Keratinocyte (primary cell): ENCODE results near the gene CHST15. TPM values are rescaled to one million over a fixed set of nuclear protein-coding genes. Genes with fewer than 3 reads are reported as not detected.

Experiments used
- DNase-seq: peaks from one replicate; pipeline ENCODE4 v3.0.0-alpha.2; 2011; ENCODE audit warnings: low read depth, missing footprints, low spot score
- FAIRE-seq: peaks from 2 replicates; lab custom pipeline; 2011; peaks lifted over from hg19 to GRCh38; lab: Jason Lieb, UNC
- H2AFZ ChIP-seq: 2 replicates; pipeline ENCODE4 v1.6.0; 2012; ENCODE audit warnings: low read length, control low read depth, inconsistent platforms; ENCODE audit not compliant: control insufficient read depth
- H3K27ac ChIP-seq: 2 replicates; pipeline ENCODE4 v1.5.1; 2011; ENCODE audit warnings: low read length; ENCODE audit not compliant: control insufficient read depth, insufficient read depth
- H3K27me3 ChIP-seq: 3 replicates; pipeline ENCODE4 v1.6.0; 2011; ENCODE audit warnings: low read length; ENCODE audit not compliant: control insufficient read depth, insufficient read depth; ENCODE audit errors: extremely low read depth
- H3K36me3 ChIP-seq, 2 experiments: 2 replicates in 1 of 2; 3 replicates in 1 of 2; pipeline ENCODE4 v1.5.1; 2011; ENCODE audit warnings: low read length in 2 of 2, mild to moderate bottlenecking in 1 of 2; ENCODE audit not compliant: control insufficient read depth in 2 of 2, insufficient read depth in 2 of 2; ENCODE audit errors: extremely low read depth in 1 of 2
- H3K4me1 ChIP-seq: 3 replicates; pipeline ENCODE4 v1.5.1; 2011; ENCODE audit warnings: low read length; ENCODE audit not compliant: control insufficient read depth, insufficient read depth; ENCODE audit errors: extremely low read depth
- H3K4me2 ChIP-seq: 3 replicates; pipeline ENCODE4 v1.6.0; 2011; ENCODE audit warnings: low read depth, low read length; ENCODE audit not compliant: control insufficient read depth, insufficient read depth; ENCODE audit errors: extremely low read depth
- H3K4me3 ChIP-seq, 3 experiments: fragments of 200-600 bp in 1 of 3; sonication (generic) in 1 of 3; 2 replicates in 2 of 3; 3 replicates in 1 of 3; pipeline ENCODE4 v1.5.1; 2011 to 2016; ENCODE audit warnings: low read length in 3 of 3, mild to moderate bottlenecking in 3 of 3, control low read depth in 2 of 3, inconsistent platforms in 1 of 3, low read depth in 1 of 3, mixed read lengths in 1 of 3, mixed run types in 1 of 3, moderate library complexity in 1 of 3; ENCODE audit not compliant: control insufficient read depth in 2 of 3, insufficient read depth in 2 of 3; ENCODE audit errors: extremely low read depth in 1 of 3
- H3K79me2 ChIP-seq: 2 replicates; pipeline ENCODE4 v1.6.0; 2012; ENCODE audit warnings: low read length; ENCODE audit not compliant: control insufficient read depth, insufficient read depth
- H3K9ac ChIP-seq: 3 replicates; pipeline ENCODE4 v1.6.0; 2011; ENCODE audit warnings: low read length; ENCODE audit not compliant: control insufficient read depth, insufficient read depth; ENCODE audit errors: extremely low read depth
- H3K9me1 ChIP-seq: 3 replicates; pipeline ENCODE4 v1.6.0; 2011; ENCODE audit warnings: low read length; ENCODE audit not compliant: control insufficient read depth, insufficient read depth; ENCODE audit errors: extremely low read depth
- H3K9me3 ChIP-seq: 2 replicates; pipeline ENCODE4 v1.5.1; 2012; ENCODE audit warnings: low read depth, low read length; ENCODE audit not compliant: control insufficient read depth
- H4K20me1 ChIP-seq: 3 replicates; pipeline ENCODE4 v1.6.0; 2011; ENCODE audit warnings: low read length; ENCODE audit not compliant: control insufficient read depth, insufficient read depth; ENCODE audit errors: extremely low read depth
- EZH2 ChIP-seq: IDR thresholded peaks from one replicate; pipeline ENCODE4 v1.6.1; 2012; ENCODE audit warnings: inconsistent platforms, mild to moderate bottlenecking, low read length, moderate library complexity
- dilution Hi-C: fragments of 300-500 bp; cut with MboI; formaldehyde crosslinking; loops from one replicate; pipeline ENCODE4 v1.7.0; 2020; ENCODE audit warnings: low sequenced_read_pairs; ENCODE audit not compliant: extremely low pct_ligation_motif_present
- polyA plus RNA-seq, 5 experiments: library from polyadenylated mRNA; depleted of rRNA in 3 of 5; stranded (reverse) in 3 of 5; stranded (forward) in 1 of 5; unstranded in 1 of 5; fragments of >200 nt; gene quantifications; 1 replicate in 1 of 5; 2 replicates in 3 of 5; 3 replicates in 1 of 5; pipeline versions ENCODE4 v1.2.1 to v1.2.3, GENCODE V29; 2011 to 2012; ENCODE audit warnings: missing spikeins in 2 of 5, low read depth in 1 of 5, low replicate concordance in 1 of 5
- TF ChIP-seq, protein P1 (sequence below), 3 experiments: IDR thresholded peaks in 1 of 3; conservative IDR thresholded peaks in 1 of 3; optimal IDR thresholded peaks in 1 of 3; 2 replicates in 2 of 3; 3 replicates in 1 of 3; pipeline versions ENCODE3 to v1.5.1; 2011; ENCODE audit warnings: low read length in 3 of 3, mild to moderate bottlenecking in 3 of 3, moderate library complexity in 2 of 3, control low read depth in 1 of 3, inconsistent platforms in 1 of 3; ENCODE audit not compliant: insufficient read depth in 2 of 3; ENCODE audit errors: extremely low read depth in 1 of 3

CHST15 gene
- polyA plus RNA-seq, 1 donor (not counting 4 experiments of a cell fraction or from before 2014, with no cell fraction given): 24.5 TPM

DNA sequence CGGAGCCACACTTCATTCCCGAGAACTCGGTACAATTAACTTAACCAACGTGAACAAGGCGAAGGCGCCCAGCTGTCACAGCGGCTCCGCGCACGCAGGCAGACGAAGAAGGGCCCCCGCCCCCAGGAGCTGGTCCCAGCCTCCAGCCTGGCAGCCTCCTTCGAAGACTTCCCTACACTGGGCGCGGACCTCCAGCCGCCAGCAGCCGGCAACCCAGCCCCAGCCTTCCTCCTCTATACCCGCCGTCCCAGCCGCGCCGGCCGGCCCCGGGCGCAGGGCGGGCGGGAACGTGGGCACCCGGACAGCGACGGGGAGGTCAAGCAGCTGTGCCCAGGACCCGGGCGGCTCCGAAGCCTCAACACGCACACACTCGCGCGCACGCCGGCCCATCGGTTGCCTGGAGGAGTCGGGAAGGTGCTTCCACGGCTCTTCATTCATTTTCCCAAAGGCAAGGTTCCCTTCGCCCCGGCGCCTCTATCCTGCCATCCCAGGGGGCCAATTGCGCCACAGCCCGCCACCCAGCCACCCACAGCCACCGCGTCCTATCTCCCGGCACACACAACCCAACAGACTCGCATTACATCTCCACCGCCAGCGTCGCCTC lies 1.6 kb downstream of the CHST15 start:
- FAIRE-seq (no peak), DNase-seq (no peak)
- dilution Hi-C loops: no loop called here
- H3K4me2 ChIP-seq: peak overlapping the region; percentile 77
- H3K4me3 ChIP-seq: peak overlapping the region; percentile 71 to 90 (median 86)
- peaks cover 10% of the 10 kb centered on the region for H3K9me1 ChIP-seq
- peaks cover 42% of the 10 kb centered on the region for H3K79me2 ChIP-seq
- H3K9me3 ChIP-seq: peaks cover 3% of the 10 kb centered on the region
- H4K20me1 ChIP-seq: peaks cover 20% of the 10 kb centered on the region
- H3K9ac ChIP-seq: peak overlapping the region; percentile 89
- peak overlapping the region; percentile 16 for H2AFZ ChIP-seq
- peaks cover 44% of the 10 kb centered on the region for H3K4me1 ChIP-seq
- no peaks in the 10 kb centered on the region for H3K27me3 ChIP-seq
- TF ChIP-seq, protein P1, sequence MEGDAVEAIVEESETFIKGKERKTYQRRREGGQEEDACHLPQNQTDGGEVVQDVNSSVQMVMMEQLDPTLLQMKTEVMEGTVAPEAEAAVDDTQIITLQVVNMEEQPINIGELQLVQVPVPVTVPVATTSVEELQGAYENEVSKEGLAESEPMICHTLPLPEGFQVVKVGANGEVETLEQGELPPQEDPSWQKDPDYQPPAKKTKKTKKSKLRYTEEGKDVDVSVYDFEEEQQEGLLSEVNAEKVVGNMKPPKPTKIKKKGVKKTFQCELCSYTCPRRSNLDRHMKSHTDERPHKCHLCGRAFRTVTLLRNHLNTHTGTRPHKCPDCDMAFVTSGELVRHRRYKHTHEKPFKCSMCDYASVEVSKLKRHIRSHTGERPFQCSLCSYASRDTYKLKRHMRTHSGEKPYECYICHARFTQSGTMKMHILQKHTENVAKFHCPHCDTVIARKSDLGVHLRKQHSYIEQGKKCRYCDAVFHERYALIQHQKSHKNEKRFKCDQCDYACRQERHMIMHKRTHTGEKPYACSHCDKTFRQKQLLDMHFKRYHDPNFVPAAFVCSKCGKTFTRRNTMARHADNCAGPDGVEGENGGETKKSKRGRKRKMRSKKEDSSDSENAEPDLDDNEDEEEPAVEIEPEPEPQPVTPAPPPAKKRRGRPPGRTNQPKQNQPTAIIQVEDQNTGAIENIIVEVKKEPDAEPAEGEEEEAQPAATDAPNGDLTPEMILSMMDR (optimal IDR thresholded peaks at IDR 0.05 in 1 of 3, IDR thresholded peaks at IDR 0.05 in 1 of 3, conservative IDR thresholded peaks at IDR 0.05 in 1 of 3; ENCODE audit: extremely low read depth in 1 of 3, insufficient read depth in 2 of 3, low read length in 3 of 3): no peak
- TF ChIP-seq EZH2: no peak
- H3K27ac ChIP-seq: peak overlapping the region; percentile 41
- H3K36me3 ChIP-seq: peaks cover 0 to 3% of the 10 kb centered on the region in 2 experiments

GRCh38 chr10:124090601-124091209 lies 2.7 kb downstream of the CHST15 start:
- no peak overlapping the region for H3K9ac ChIP-seq
- no peak for DNase-seq

More at GRCh38 chr10:124090601-124091209, 2.7 kb downstream of the CHST15 start:
- no peaks in the 10 kb centered on the region for H3K27me3 ChIP-seq
- H3K27ac ChIP-seq: no peak overlapping the region
- dilution Hi-C loops: no loop called here
- peaks cover 53% of the 10 kb centered on the region for H3K79me2 ChIP-seq
- H3K9me3 ChIP-seq: no peaks in the 10 kb centered on the region
- H3K4me1 ChIP-seq: peaks cover 46% of the 10 kb centered on the region
- H3K4me3 ChIP-seq: peak overlapping the region in 2 of 3 experiments; percentile 3 to 90
- no peak overlapping the region for H2AFZ ChIP-seq
- peak; percentile 41 for FAIRE-seq
- peak overlapping the region; percentile 77 for H3K4me2 ChIP-seq
- H3K36me3 ChIP-seq: peaks cover 0 to 3% of the 10 kb centered on the region in 2 experiments
- H4K20me1 ChIP-seq: peaks cover 28% of the 10 kb centered on the region
- TF ChIP-seq EZH2: no peak
- TF ChIP-seq, protein P1 (optimal IDR thresholded peaks at IDR 0.05 in 1 of 3, IDR thresholded peaks at IDR 0.05 in 1 of 3, conservative IDR thresholded peaks at IDR 0.05 in 1 of 3; ENCODE audit: extremely low read depth in 1 of 3, insufficient read depth in 2 of 3, low read length in 3 of 3): no peak
- peaks cover 14% of the 10 kb centered on the region for H3K9me1 ChIP-seq
